CD14-positive monocyte (primary cell): ENCODE data around the gene TBC1D7. TPM values are rescaled to one million over a fixed set of nuclear protein-coding genes. Genes with fewer than 3 reads are reported as not detected.

Source experiments
- DNase-seq, 3 donors: peaks; one replicate each; pipeline ENCODE4 v3.0.0-alpha.2; 2011 to 2022
- H2AFZ ChIP-seq: 2 replicates; pipeline ENCODE4 v1.6.0; 2012; ENCODE audit warnings: mild to moderate bottlenecking, low read depth, low read length, inconsistent platforms; ENCODE audit not compliant: insufficient read depth, poor library complexity, severe bottlenecking
- H3K27ac ChIP-seq, 2 donors: 1 replicate in 1 of 2; 2 replicates in 1 of 2; pipeline ENCODE4 v1.5.1; 2012 to 2013; ENCODE audit warnings: low read length in 2 of 2, control low read depth in 1 of 2, inconsistent platforms in 1 of 2, low read depth in 1 of 2, mild to moderate bottlenecking in 1 of 2
- H3K27me3 ChIP-seq, 2 donors: one replicate each; pipeline versions ENCODE4 v1.6.0 to v1.6.1; 2011 to 2013; ENCODE audit warnings: low read length in 2 of 2; ENCODE audit not compliant: control insufficient read depth in 2 of 2, insufficient read depth in 2 of 2
- H3K36me3 ChIP-seq, 2 donors: replicated peaks in 1 of 2; 1 replicate in 1 of 2; 2 replicates in 1 of 2; pipeline versions ENCODE4 v1.5.1 to v1.6.1; 2012 to 2013; ENCODE audit warnings: low read length in 2 of 2, control low read depth in 1 of 2, inconsistent platforms in 1 of 2, mild to moderate bottlenecking in 1 of 2; ENCODE audit not compliant: insufficient read depth in 2 of 2, control insufficient read depth in 1 of 2
- H3K4me1 ChIP-seq, 2 donors: 1 replicate in 1 of 2; 2 replicates in 1 of 2; pipeline versions ENCODE4 v1.5.1 to v1.6.1; 2012 to 2013; ENCODE audit warnings: low read length in 2 of 2, control low read depth in 1 of 2, inconsistent platforms in 1 of 2, mild to moderate bottlenecking in 1 of 2, moderate library complexity in 1 of 2; ENCODE audit not compliant: insufficient read depth in 2 of 2, control insufficient read depth in 1 of 2
- H3K4me2 ChIP-seq: replicated peaks from 2 replicates; pipeline ENCODE3; 2012; ENCODE audit warnings: low read length, moderate library complexity, mild to moderate bottlenecking; ENCODE audit not compliant: poor library complexity, severe bottlenecking; ENCODE audit errors: extremely low read depth
- H3K4me3 ChIP-seq, 3 experiments: fragments of 200-600 bp in 1 of 3; sonication (generic) in 1 of 3; replicated peaks in 1 of 3; 1 replicate in 2 of 3; 2 replicates in 1 of 3; pipeline ENCODE4 v1.5.1; 2011 to 2013; ENCODE audit warnings: low read length in 3 of 3, mild to moderate bottlenecking in 3 of 3, control low read depth in 2 of 3, low read depth in 2 of 3, inconsistent platforms in 1 of 3, moderate library complexity in 1 of 3
- H3K79me2 ChIP-seq: 2 replicates; pipeline ENCODE4 v1.6.0; 2012; ENCODE audit warnings: mild to moderate bottlenecking, control low read depth, inconsistent platforms, low read length, moderate library complexity; ENCODE audit not compliant: insufficient read depth
- H3K9ac ChIP-seq: 2 replicates; pipeline ENCODE4 v1.6.0; 2017; ENCODE audit warnings: low read length, mild to moderate bottlenecking; ENCODE audit not compliant: insufficient read depth, poor library complexity, severe bottlenecking
- H3K9me3 ChIP-seq, 2 donors: replicated peaks in 1 of 2; 1 replicate in 1 of 2; 2 replicates in 1 of 2; pipeline versions ENCODE4 v1.5.1 to v1.6.1; 2012 to 2013; ENCODE audit warnings: low read length in 2 of 2, control low read depth in 1 of 2; ENCODE audit not compliant: control insufficient read depth in 1 of 2, insufficient read depth in 1 of 2
- H4K20me1 ChIP-seq: 2 replicates; pipeline ENCODE4 v1.6.0; 2012; ENCODE audit warnings: mild to moderate bottlenecking, low read length, control low read depth, moderate library complexity; ENCODE audit not compliant: insufficient read depth
- H3K27ac Mint-ChIP-seq, 7 donors: one replicate each; pipeline ENCODE4 v1.8.0; 2020; ENCODE audit warnings: mild to moderate bottlenecking in 7 of 7, mixed read lengths in 7 of 7, moderate library complexity in 6 of 7, inconsistent platforms in 2 of 7
- H3K27me3 Mint-ChIP-seq, 3 donors: one replicate each; pipeline ENCODE4 v1.8.0; 2021 to 2022; ENCODE audit warnings: low read depth in 3 of 3, mild to moderate bottlenecking in 3 of 3, mixed read lengths in 3 of 3, moderate library complexity in 3 of 3, inconsistent platforms in 1 of 3
- H3K36me3 Mint-ChIP-seq, 2 donors: one replicate each; pipeline ENCODE4 v1.8.0; 2020; ENCODE audit warnings: mixed read lengths in 2 of 2, inconsistent platforms in 1 of 2, mild to moderate bottlenecking in 1 of 2
- H3K4me1 Mint-ChIP-seq: one replicate; pipeline ENCODE4 v1.8.0; 2020; ENCODE audit warnings: mild to moderate bottlenecking, mixed read lengths
- H3K4me3 Mint-ChIP-seq, 2 donors: one replicate each; pipeline ENCODE4 v1.8.0; 2020; ENCODE audit warnings: mild to moderate bottlenecking in 2 of 2, mixed read lengths in 2 of 2, moderate library complexity in 1 of 2
- H3K9me3 Mint-ChIP-seq, 7 donors: one replicate each; pipeline ENCODE4 v1.8.0; 2020 to 2022; ENCODE audit warnings: mixed read lengths in 7 of 7, mild to moderate bottlenecking in 6 of 7, moderate library complexity in 6 of 7, inconsistent platforms in 2 of 7
- WGBS: methylation state at CpG from one replicate; pipeline ENCODE4 v1.1.5; 2013; ENCODE audit warnings: missing lambda C conversion rate; ENCODE audit not compliant: insufficient coverage; 5-methylcytosine and 5-hydroxymethylcytosine counted together
- intact Hi-C, 2 donors: fragments of 100-400 bp; cut with micrococcal nuclease; formaldehyde crosslinking; loops; one replicate each; pipeline versions ENCODE4 v1.15.0 to v1.15.1; 2023
- polyA plus RNA-seq, 3 donors: library from polyadenylated mRNA; depleted of rRNA in 1 of 3; unstranded in 2 of 3; stranded (reverse) in 1 of 3; fragments of 300-500 nt in 2 of 3; fragments of >200 nt in 1 of 3; fragmentation: Illumina TruSeq in 2 of 3; gene quantifications; 1 replicate in 2 of 3; 2 replicates in 1 of 3; pipeline ENCODE4 v1.2.3, GENCODE V29; 2012 to 2021
- TF ChIP-seq, protein P1 (sequence below): fragments of 200-600 bp; IDR thresholded peaks from one replicate; pipeline ENCODE4 v1.8.0; 2022; ENCODE audit warnings: antibody characterized with exemption, mild to moderate bottlenecking

TBC1D7 gene
- polyA plus RNA-seq, 3 donors, result 12.2 to 34.3 (median 34.3) TPM

- intact Hi-C loops, result no loop called here
Observed at GRCh38 chr6:13364842-13365241, 36.5 kb upstream of the TBC1D7 start.

DNA sequence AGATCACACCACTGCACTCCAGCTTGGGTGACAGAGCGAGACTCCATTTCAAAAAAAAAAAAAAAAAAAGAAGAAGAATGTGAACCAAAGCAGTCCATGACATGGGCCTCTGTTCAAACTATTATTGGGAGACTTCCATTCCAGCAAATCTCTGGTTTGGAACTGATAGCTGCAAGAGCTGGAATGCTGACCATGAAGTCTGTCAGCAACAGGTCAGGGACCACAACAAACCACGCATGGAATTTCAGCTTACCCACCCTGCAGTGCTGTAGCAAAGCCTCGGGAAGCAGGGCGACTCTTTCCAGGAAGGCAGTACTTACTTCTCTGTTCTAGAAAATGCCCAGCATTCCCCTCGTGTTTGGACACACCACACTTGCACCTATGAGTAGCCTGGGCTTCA, 34.1 kb upstream of the TBC1D7 start:
- Mint-ChIP-seq H3K4me3 (no peak overlapping the region), H3K9me3 (no peaks in the 10 kb centered on the region), H3K4me1 (peaks cover 14% of the 10 kb centered on the region), H3K27ac (no peak overlapping the region), H3K27me3 (no peaks in the 10 kb centered on the region), H3K36me3 (peaks cover 17 to 19% of the 10 kb centered on the region in 2 donors)
- Histone ChIP-seq H3K4me3 (no peak overlapping the region), H3K36me3 (peaks cover 2 to 10% of the 10 kb centered on the region in 2 donors), H3K4me1 (peaks cover 8 to 12% of the 10 kb centered on the region in 2 donors), H3K27me3 (no peaks in the 10 kb centered on the region), H3K9me3 (no peaks in the 10 kb centered on the region), H3K27ac (no peak overlapping the region), H3K79me2 (no peaks in the 10 kb centered on the region), H4K20me1 (no peaks in the 10 kb centered on the region), H2AFZ (no peak overlapping the region), H3K4me2 (no peak overlapping the region), H3K9ac (no peak overlapping the region)
- TF ChIP-seq, protein P1, sequence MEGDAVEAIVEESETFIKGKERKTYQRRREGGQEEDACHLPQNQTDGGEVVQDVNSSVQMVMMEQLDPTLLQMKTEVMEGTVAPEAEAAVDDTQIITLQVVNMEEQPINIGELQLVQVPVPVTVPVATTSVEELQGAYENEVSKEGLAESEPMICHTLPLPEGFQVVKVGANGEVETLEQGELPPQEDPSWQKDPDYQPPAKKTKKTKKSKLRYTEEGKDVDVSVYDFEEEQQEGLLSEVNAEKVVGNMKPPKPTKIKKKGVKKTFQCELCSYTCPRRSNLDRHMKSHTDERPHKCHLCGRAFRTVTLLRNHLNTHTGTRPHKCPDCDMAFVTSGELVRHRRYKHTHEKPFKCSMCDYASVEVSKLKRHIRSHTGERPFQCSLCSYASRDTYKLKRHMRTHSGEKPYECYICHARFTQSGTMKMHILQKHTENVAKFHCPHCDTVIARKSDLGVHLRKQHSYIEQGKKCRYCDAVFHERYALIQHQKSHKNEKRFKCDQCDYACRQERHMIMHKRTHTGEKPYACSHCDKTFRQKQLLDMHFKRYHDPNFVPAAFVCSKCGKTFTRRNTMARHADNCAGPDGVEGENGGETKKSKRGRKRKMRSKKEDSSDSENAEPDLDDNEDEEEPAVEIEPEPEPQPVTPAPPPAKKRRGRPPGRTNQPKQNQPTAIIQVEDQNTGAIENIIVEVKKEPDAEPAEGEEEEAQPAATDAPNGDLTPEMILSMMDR, result no peak
- WGBS, result 89% methylated on average over 4 of the region's 5 CpGs
- intact Hi-C loops, result no loop called here
- no peak for DNase-seq

More at GRCh38 chr6:13364842-13365241, 36.5 kb upstream of the TBC1D7 start:
- peaks cover 0 to 4% (median 0%) of the 10 kb centered on the region in 3 donors for H3K27me3 Mint-ChIP-seq
- Histone ChIP-seq H3K27ac (no peak overlapping the region), H3K4me2 (no peak overlapping the region), H2AFZ (no peak overlapping the region), H3K9me3 (no peaks in the 10 kb centered on the region), H4K20me1 (no peaks in the 10 kb centered on the region), H3K27me3 (no peaks in the 10 kb centered on the region), H3K36me3 (peaks cover 2 to 10% of the 10 kb centered on the region in 2 donors), H3K4me1 (peaks cover 8 to 12% of the 10 kb centered on the region in 2 donors), H3K79me2 (no peaks in the 10 kb centered on the region), H3K9ac (no peak overlapping the region), H3K4me3 (no peak overlapping the region)
- H3K4me3 Mint-ChIP-seq, result no peak overlapping the region
- H3K36me3 Mint-ChIP-seq, result peaks cover 17 to 19% of the 10 kb centered on the region in 2 donors
- H3K9me3 Mint-ChIP-seq, result no peaks in the 10 kb centered on the region
- WGBS, result 98% methylated on average over 34 of the region's 34 CpGs
- no peak overlapping the region for H3K27ac Mint-ChIP-seq
- H3K4me1 Mint-ChIP-seq, result peaks cover 13% of the 10 kb centered on the region
- TF ChIP-seq, protein P1, result no peak
- DNase-seq, result no peak
